ENCODE results near the gene COL18A1.
"Not testable (repeated sequence)": the region's sequence is repeated elsewhere in the genome, so short reads cannot be mapped to it uniquely, and the experiment has no call there.

COL18A1 gene

GRCh38 chr21:45436351-45437065 is 31.5 kb downstream of the COL18A1 start:
- peak overlapping the region; percentile 9; the same call in 1 of the 2 replicates for H3K27ac ChIP-seq
- DNase-seq (ENCODE audit: low spot score): no peak
- no peak for TF ChIP-seq CTCF (conservative IDR thresholded peaks at IDR 0.05; ENCODE audit: low read depth)
- CTCF ChIA-PET: no interaction called here
- POLR2A ChIA-PET (ENCODE audit: low non-redundant PET): interaction anchor here (0.7 kb wide), 1 partner anchor 610 kb away, joined by 3 read pairs; no protein-coding TSS in a partner anchor

GRCh38 chr21:45437844-45438243 is 32.9 kb downstream of the COL18A1 start:
- CTCF ChIA-PET: interaction anchor here (0.7 kb wide), 1 partner anchor 145 kb away, joined by 3 read pairs; no protein-coding TSS in a partner anchor
- H3K27ac ChIP-seq; DNase-seq (ENCODE audit: low spot score); POLR2A ChIA-PET (ENCODE audit: low non-redundant PET): not testable (repeated sequence)

- ChIA-PET CTCF (interaction anchor here (0.7 kb wide), 1 partner anchor 146 kb away, joined by 3 read pairs; no protein-coding TSS in a partner anchor), POLR2A (ENCODE audit: low non-redundant PET) (no interaction called here)
- DNase-seq (ENCODE audit: low spot score): no peak
- peak overlapping the region; percentile 54 for H3K27ac ChIP-seq
- TF ChIP-seq CTCF (conservative IDR thresholded peaks at IDR 0.05; ENCODE audit: low read depth): no peak
Observed at GRCh38 chr21:45438391-45439145, 33.6 kb downstream of the COL18A1 start.

GRCh38 chr21:45439161-45439872 is 34.4 kb downstream of the COL18A1 start:
- DNase-seq (ENCODE audit: low spot score): peak; percentile 71
- ChIA-PET POLR2A (ENCODE audit: low non-redundant PET) (no interaction called here), CTCF (interaction anchor here (0.5 to 2.3 kb wide), 8 partner anchors 10 to 299 kb away, joined by 3 to 9 read pairs (median 3); no protein-coding TSS in a partner anchor)
- peak overlapping the region; percentile 54 for H3K27ac ChIP-seq
- TF ChIP-seq CTCF (conservative IDR thresholded peaks at IDR 0.05; ENCODE audit: low read depth): peak; percentile 92

- ChIA-PET CTCF (interaction anchor here (0.5 to 2.3 kb wide), 10 partner anchors 10 to 482 kb away, joined by 3 to 9 read pairs (median 3); no protein-coding TSS in a partner anchor), POLR2A (ENCODE audit: low non-redundant PET) (interaction anchor here (1.3 kb wide), 1 partner anchor 21 kb away, joined by 3 read pairs; no protein-coding TSS in a partner anchor)
- no peak for DNase-seq (ENCODE audit: low spot score)
- no peak overlapping the region; the same call in 1 of the 2 replicates for H3K27ac ChIP-seq
- no peak for TF ChIP-seq CTCF (conservative IDR thresholded peaks at IDR 0.05; ENCODE audit: low read depth)
Observed at GRCh38 chr21:45439901-45440461, 35.0 kb downstream of the COL18A1 start.

- no peak for TF ChIP-seq CTCF (conservative IDR thresholded peaks at IDR 0.05; ENCODE audit: low read depth)
- H3K27ac ChIP-seq: no peak overlapping the region
- DNase-seq (ENCODE audit: low spot score): no peak
- ChIA-PET CTCF (interaction anchor here (0.6 to 2.3 kb wide), 4 partner anchors 148 to 481 kb away, joined by 3 to 9 read pairs (median 7); no protein-coding TSS in a partner anchor), POLR2A (ENCODE audit: low non-redundant PET) (interaction anchor here (1.3 kb wide), 1 partner anchor 20 kb away, joined by 3 read pairs; no protein-coding TSS in a partner anchor)
Observed at GRCh38 chr21:45440736-45441350, 35.9 kb downstream of the COL18A1 start.

Measured in RWPE1 (cell line).